ENCODE results near the gene RAB3GAP1.
"Not testable (repeated sequence)": the region's sequence is repeated elsewhere in the genome, so short reads cannot be mapped to it uniquely, and the experiment has no call there.

RAB3GAP1 gene

GRCh38 chr2:135078417-135078816 is 26.3 kb downstream of the RAB3GAP1 start:
- H3K27me3 ChIP-seq (ENCODE audit: insufficient read depth, low read depth) = no peaks in the 10 kb centered on the region
- H3K79me2 ChIP-seq (ENCODE audit: insufficient read depth, low read depth) = no peaks in the 10 kb centered on the region
- no peaks in the 10 kb centered on the region for H3K4me1 ChIP-seq (ENCODE audit: low read depth, poor library complexity, severe bottlenecking)
- no peak overlapping the region for H3K4me2 ChIP-seq
- H4K20me1 ChIP-seq (ENCODE audit: insufficient read depth) = no peaks in the 10 kb centered on the region
- TF ChIP-seq, protein P1, sequence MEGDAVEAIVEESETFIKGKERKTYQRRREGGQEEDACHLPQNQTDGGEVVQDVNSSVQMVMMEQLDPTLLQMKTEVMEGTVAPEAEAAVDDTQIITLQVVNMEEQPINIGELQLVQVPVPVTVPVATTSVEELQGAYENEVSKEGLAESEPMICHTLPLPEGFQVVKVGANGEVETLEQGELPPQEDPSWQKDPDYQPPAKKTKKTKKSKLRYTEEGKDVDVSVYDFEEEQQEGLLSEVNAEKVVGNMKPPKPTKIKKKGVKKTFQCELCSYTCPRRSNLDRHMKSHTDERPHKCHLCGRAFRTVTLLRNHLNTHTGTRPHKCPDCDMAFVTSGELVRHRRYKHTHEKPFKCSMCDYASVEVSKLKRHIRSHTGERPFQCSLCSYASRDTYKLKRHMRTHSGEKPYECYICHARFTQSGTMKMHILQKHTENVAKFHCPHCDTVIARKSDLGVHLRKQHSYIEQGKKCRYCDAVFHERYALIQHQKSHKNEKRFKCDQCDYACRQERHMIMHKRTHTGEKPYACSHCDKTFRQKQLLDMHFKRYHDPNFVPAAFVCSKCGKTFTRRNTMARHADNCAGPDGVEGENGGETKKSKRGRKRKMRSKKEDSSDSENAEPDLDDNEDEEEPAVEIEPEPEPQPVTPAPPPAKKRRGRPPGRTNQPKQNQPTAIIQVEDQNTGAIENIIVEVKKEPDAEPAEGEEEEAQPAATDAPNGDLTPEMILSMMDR (conservative IDR thresholded peaks at IDR 0.05; ENCODE audit: low read depth, low read length) = no peak
- no peak overlapping the region for H3K4me3 ChIP-seq (IDR thresholded peaks at IDR 0.05; ENCODE audit: insufficient read depth, low read depth, low read length)
- no peak overlapping the region for H3K9ac ChIP-seq
- H3K36me3 ChIP-seq (ENCODE audit: insufficient read depth) = no peaks in the 10 kb centered on the region
- no peak overlapping the region for H2AFZ ChIP-seq (ENCODE audit: low read depth)
- no peak overlapping the region for H3K27ac ChIP-seq

GRCh38 chr2:135086222-135086621 is 34.1 kb downstream of the RAB3GAP1 start:
- Histone ChIP-seq H3K27ac (no peak overlapping the region), H4K20me1 (ENCODE audit: insufficient read depth) (no peaks in the 10 kb centered on the region), H2AFZ (ENCODE audit: low read depth) (no peak overlapping the region), H3K4me1 (ENCODE audit: low read depth, poor library complexity, severe bottlenecking) (no peaks in the 10 kb centered on the region), H3K36me3 (ENCODE audit: insufficient read depth) (no peaks in the 10 kb centered on the region), H3K4me2 (no peak overlapping the region), H3K4me3 (IDR thresholded peaks at IDR 0.05; ENCODE audit: insufficient read depth, low read depth, low read length) (no peak overlapping the region), H3K9ac (no peak overlapping the region), H3K27me3 (ENCODE audit: insufficient read depth, low read depth) (no peaks in the 10 kb centered on the region), H3K79me2 (ENCODE audit: insufficient read depth, low read depth) (no peaks in the 10 kb centered on the region; the same call in 1 of the 2 replicates)
- TF ChIP-seq, protein P1 (conservative IDR thresholded peaks at IDR 0.05; ENCODE audit: low read depth, low read length) = no peak

DNA sequence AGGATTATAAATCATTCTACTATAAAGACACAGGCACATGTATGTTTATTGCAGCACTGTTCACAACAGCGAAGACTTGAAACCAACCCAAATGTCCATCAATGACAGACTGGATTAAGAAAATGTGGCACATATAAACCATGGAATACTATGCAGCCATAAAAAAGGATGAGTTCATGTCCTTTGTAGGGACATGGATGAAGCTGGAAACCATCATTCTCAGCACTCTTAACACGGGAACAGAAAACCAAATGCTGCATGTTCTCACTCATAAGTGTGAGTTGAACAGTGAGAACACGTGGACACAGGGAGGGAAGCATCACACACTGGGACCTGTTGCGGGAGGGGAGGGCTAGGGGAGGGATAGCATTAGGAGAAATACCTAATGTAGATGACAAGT is 37.5 kb downstream of the RAB3GAP1 start:
- H3K36me3 ChIP-seq (ENCODE audit: insufficient read depth) = not testable (repeated sequence)

GRCh38 chr2:135091681-135092080 is 39.6 kb downstream of the RAB3GAP1 start:
- no peak overlapping the region for H3K4me3 ChIP-seq (IDR thresholded peaks at IDR 0.05; ENCODE audit: insufficient read depth, low read depth, low read length)
- TF ChIP-seq, protein P1 (conservative IDR thresholded peaks at IDR 0.05; ENCODE audit: low read depth, low read length) = no peak
- no peak overlapping the region for H2AFZ ChIP-seq (ENCODE audit: low read depth)
- H3K9ac ChIP-seq = no peak overlapping the region
- no peaks in the 10 kb centered on the region for H3K36me3 ChIP-seq (ENCODE audit: insufficient read depth)
- H3K27ac ChIP-seq = no peak overlapping the region
- H3K4me2 ChIP-seq = no peak overlapping the region
- H3K79me2 ChIP-seq (ENCODE audit: insufficient read depth, low read depth) = no peaks in the 10 kb centered on the region; the same call in 1 of the 2 replicates
- no peaks in the 10 kb centered on the region for H4K20me1 ChIP-seq (ENCODE audit: insufficient read depth)
- H3K27me3 ChIP-seq (ENCODE audit: insufficient read depth, low read depth) = no peaks in the 10 kb centered on the region
- peaks cover 14% of the 10 kb centered on the region for H3K4me1 ChIP-seq (ENCODE audit: low read depth, poor library complexity, severe bottlenecking)

More for the DNA sequence above, 37.5 kb downstream of the RAB3GAP1 start:
- not testable (repeated sequence) for H3K9ac ChIP-seq; H3K27ac ChIP-seq; H3K4me3 ChIP-seq (IDR thresholded peaks at IDR 0.05; ENCODE audit: insufficient read depth, low read depth, low read length); H4K20me1 ChIP-seq (ENCODE audit: insufficient read depth); H3K4me1 ChIP-seq (ENCODE audit: low read depth, poor library complexity, severe bottlenecking); H2AFZ ChIP-seq (ENCODE audit: low read depth); H3K27me3 ChIP-seq (ENCODE audit: insufficient read depth, low read depth); H3K4me2 ChIP-seq; H3K79me2 ChIP-seq (ENCODE audit: insufficient read depth, low read depth)

DNA sequence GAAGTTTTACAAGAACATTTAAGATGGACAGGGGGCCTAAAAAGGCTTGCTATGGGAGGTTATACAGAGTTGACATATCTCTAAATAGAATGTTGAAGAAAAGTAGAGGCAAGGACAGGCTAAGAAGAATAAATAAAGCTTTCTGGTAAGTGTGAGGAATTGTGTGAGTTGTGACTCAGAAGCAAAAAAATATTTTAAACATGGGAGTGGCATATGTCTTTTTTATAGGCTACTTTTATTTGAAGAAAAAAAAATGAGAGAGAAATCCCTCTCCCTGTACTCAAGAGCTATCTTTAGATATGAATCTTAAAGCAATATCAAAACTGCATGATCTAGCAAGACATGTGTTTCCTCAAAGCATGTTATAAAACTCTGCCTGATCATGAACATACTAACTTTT is 41.1 kb downstream of the RAB3GAP1 start:
- H3K79me2 ChIP-seq (ENCODE audit: insufficient read depth, low read depth) = no peaks in the 10 kb centered on the region; the same call in 1 of the 2 replicates
- no peak overlapping the region for H3K4me3 ChIP-seq (IDR thresholded peaks at IDR 0.05; ENCODE audit: insufficient read depth, low read depth, low read length)
- H3K4me1 ChIP-seq (ENCODE audit: low read depth, poor library complexity, severe bottlenecking) = peaks cover 14% of the 10 kb centered on the region
- H3K4me2 ChIP-seq = no peak overlapping the region
- no peak overlapping the region for H2AFZ ChIP-seq (ENCODE audit: low read depth)
- no peaks in the 10 kb centered on the region for H3K27me3 ChIP-seq (ENCODE audit: insufficient read depth, low read depth)
- no peak overlapping the region for H3K27ac ChIP-seq
- no peak overlapping the region for H3K9ac ChIP-seq
- H4K20me1 ChIP-seq (ENCODE audit: insufficient read depth) = no peaks in the 10 kb centered on the region
- TF ChIP-seq, protein P1 (conservative IDR thresholded peaks at IDR 0.05; ENCODE audit: low read depth, low read length) = no peak
- H3K36me3 ChIP-seq (ENCODE audit: insufficient read depth) = no peaks in the 10 kb centered on the region
